ENCODE data around the gene BABAM2. TPM values are rescaled to one million over a fixed set of nuclear protein-coding genes. Genes with fewer than 3 reads are reported as not detected.

The BABAM2 gene
- total RNA-seq, 2 experiments from 2014 or later = 66.8 to 68.4 TPM

DNA sequence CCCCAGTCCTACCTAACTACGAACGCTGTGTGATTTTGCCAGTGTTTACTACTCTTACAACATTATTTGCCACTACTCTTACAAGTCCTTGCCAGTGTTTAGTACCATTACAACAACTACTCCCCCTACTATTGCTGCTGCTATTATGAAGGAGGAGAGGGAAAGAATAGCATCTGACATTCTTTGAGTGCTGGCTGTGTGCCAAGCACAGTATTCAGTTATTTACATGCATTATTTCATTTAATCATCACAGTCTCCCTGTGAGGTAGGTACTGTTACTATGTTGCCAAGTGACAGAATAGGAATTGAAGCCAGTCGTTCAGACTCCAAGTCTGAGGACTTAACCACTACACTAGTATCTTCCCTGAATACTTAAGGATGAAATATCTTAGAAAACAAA lies 316.2 kb downstream of the BABAM2 start:
- CTCF ChIA-PET = no interaction called here
- Mint-ChIP-seq H3K4me1 (ENCODE audit: low read depth) (no peaks in the 10 kb centered on the region), H3K27ac (no peak overlapping the region), H3K4me3 (no peak overlapping the region), H3K27me3 (no peaks in the 10 kb centered on the region), H3K36me3 (ENCODE audit: low read depth) (peaks cover 3% of the 10 kb centered on the region), H3K9me3 (no peaks in the 10 kb centered on the region)
- TF ChIP-seq, protein P1, sequence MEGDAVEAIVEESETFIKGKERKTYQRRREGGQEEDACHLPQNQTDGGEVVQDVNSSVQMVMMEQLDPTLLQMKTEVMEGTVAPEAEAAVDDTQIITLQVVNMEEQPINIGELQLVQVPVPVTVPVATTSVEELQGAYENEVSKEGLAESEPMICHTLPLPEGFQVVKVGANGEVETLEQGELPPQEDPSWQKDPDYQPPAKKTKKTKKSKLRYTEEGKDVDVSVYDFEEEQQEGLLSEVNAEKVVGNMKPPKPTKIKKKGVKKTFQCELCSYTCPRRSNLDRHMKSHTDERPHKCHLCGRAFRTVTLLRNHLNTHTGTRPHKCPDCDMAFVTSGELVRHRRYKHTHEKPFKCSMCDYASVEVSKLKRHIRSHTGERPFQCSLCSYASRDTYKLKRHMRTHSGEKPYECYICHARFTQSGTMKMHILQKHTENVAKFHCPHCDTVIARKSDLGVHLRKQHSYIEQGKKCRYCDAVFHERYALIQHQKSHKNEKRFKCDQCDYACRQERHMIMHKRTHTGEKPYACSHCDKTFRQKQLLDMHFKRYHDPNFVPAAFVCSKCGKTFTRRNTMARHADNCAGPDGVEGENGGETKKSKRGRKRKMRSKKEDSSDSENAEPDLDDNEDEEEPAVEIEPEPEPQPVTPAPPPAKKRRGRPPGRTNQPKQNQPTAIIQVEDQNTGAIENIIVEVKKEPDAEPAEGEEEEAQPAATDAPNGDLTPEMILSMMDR (IDR thresholded peaks at IDR 0.05) = no peak
- intact Hi-C loops (cut with micrococcal nuclease) = no loop called here
- DNase-seq (no peak), ATAC-seq (no peak)
- POLR2A ChIA-PET = no interaction called here

DNA sequence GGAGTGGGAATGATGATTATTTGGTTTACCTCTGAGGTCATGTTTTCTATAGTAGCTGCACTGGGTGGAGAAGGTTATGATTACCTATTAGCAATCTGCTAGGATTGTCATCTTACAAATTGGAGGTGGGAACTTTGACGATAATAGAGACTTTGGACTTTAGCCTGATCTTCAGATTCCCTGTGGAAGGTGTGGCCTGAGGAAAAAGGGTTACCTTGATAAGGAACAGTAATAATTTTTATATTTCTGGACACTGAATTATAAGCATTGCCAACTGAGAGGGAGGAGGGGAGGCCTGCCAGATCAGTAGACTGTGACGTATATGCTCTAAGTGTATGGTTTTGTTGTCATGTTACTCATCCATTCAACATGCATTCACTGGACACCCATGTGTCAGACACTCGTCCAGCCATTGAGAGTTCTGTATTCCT lies 318.7 kb downstream of the BABAM2 start:
- TF ChIP-seq, protein P1 (IDR thresholded peaks at IDR 0.05) = no peak
- Mint-ChIP-seq H3K4me3 (no peak overlapping the region), H3K4me1 (ENCODE audit: low read depth) (no peaks in the 10 kb centered on the region), H3K36me3 (ENCODE audit: low read depth) (peaks cover 2% of the 10 kb centered on the region), H3K27me3 (no peaks in the 10 kb centered on the region), H3K9me3 (no peaks in the 10 kb centered on the region), H3K27ac (no peak overlapping the region)
- ChIA-PET POLR2A (no interaction called here), CTCF (no interaction called here)
- intact Hi-C loops (cut with micrococcal nuclease) = no loop called here
- DNase-seq (no peak), ATAC-seq (no peak)

- ATAC-seq = no peak
- CTCF ChIA-PET = no interaction called here
- POLR2A ChIA-PET = no interaction called here
- H3K36me3 Mint-ChIP-seq (ENCODE audit: low read depth) = peaks cover 2% of the 10 kb centered on the region
- DNase-seq = no peak
- no peak overlapping the region for H3K27ac Mint-ChIP-seq
- H3K4me1 Mint-ChIP-seq (ENCODE audit: low read depth) = no peaks in the 10 kb centered on the region
- no peaks in the 10 kb centered on the region for H3K27me3 Mint-ChIP-seq
- TF ChIP-seq, protein P1 (IDR thresholded peaks at IDR 0.05) = no peak
- H3K9me3 Mint-ChIP-seq = no peaks in the 10 kb centered on the region
- intact Hi-C loops (cut with micrococcal nuclease) = no loop called here
- H3K4me3 Mint-ChIP-seq = no peak overlapping the region
These were observed 319.3 kb downstream of the BABAM2 start for GRCh38 chr2:28209864-28210263.

GRCh38 chr2:28210535-28210934 lies 320.0 kb downstream of the BABAM2 start:
- no peak for ATAC-seq
- ChIA-PET POLR2A (no interaction called here), CTCF (no interaction called here)
- TF ChIP-seq, protein P1 (IDR thresholded peaks at IDR 0.05) = no peak
- no peaks in the 10 kb centered on the region for H3K36me3 Mint-ChIP-seq (ENCODE audit: low read depth)
- H3K9me3 Mint-ChIP-seq = no peaks in the 10 kb centered on the region
- no peak overlapping the region for H3K4me3 Mint-ChIP-seq
- intact Hi-C loops (cut with micrococcal nuclease) = no loop called here
- no peaks in the 10 kb centered on the region for H3K27me3 Mint-ChIP-seq
- DNase-seq = no peak
- no peaks in the 10 kb centered on the region for H3K4me1 Mint-ChIP-seq (ENCODE audit: low read depth)
- H3K27ac Mint-ChIP-seq = no peak overlapping the region

DNA sequence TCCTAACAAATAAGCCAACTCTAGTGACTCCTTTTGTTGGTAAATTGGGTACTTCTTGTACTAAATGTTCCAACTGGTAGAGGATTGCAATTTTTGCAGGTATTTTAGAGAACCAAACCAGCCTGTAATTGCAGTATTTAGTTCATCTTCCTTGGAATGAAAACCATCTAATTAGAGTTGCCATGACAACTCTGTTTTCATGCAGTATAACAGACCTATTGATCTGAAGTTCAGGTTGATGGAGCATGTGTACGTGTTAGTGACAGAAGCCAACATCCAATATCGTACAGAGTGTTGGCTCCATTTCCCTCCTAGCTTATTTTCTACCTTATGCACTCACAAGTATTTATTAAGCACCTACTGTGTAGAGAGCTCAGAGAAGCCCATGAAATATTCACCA lies 325.8 kb downstream of the BABAM2 start:
- intact Hi-C loops (cut with micrococcal nuclease) = no loop called here
- no peak overlapping the region for H3K4me3 Mint-ChIP-seq
- ATAC-seq = no peak
- H3K4me1 Mint-ChIP-seq (ENCODE audit: low read depth) = no peaks in the 10 kb centered on the region
- DNase-seq = no peak
- H3K9me3 Mint-ChIP-seq = no peaks in the 10 kb centered on the region
- ChIA-PET CTCF (interaction anchor here (0.8 kb wide), 1 partner anchor 23 kb away, joined by 3 read pairs; no protein-coding TSS in a partner anchor), POLR2A (no interaction called here)
- H3K36me3 Mint-ChIP-seq (ENCODE audit: low read depth) = no peaks in the 10 kb centered on the region
- no peak overlapping the region for H3K27ac Mint-ChIP-seq
- TF ChIP-seq, protein P1 (IDR thresholded peaks at IDR 0.05) = no peak
- H3K27me3 Mint-ChIP-seq = no peaks in the 10 kb centered on the region
